LNCAP (cell line): ENCODE data around the gene CFAP58.

Source experiments
- CTCF ChIP-seq: fragments of 450-650 bp; IDR thresholded peaks from 2 replicates; pipeline ENCODE4 v1.5.1; 2017; ENCODE audit warnings: mild to moderate bottlenecking

The CFAP58 gene

GRCh38 chr10:104324931-104325330 lies 28.7 kb upstream of the CFAP58 start:
- no peak for TF ChIP-seq CTCF

GRCh38 chr10:104325436-104326435 lies 27.9 kb upstream of the CFAP58 start:
- no peak for TF ChIP-seq CTCF

GRCh38 chr10:104326991-104327610 lies 26.5 kb upstream of the CFAP58 start:
- TF ChIP-seq CTCF = no peak

- TF ChIP-seq CTCF = no peak
These were observed 25.6 kb upstream of the CFAP58 start for GRCh38 chr10:104327745-104328645.

GRCh38 chr10:104328646-104328895 lies 25.1 kb upstream of the CFAP58 start:
- TF ChIP-seq CTCF = no peak

- no peak for TF ChIP-seq CTCF
These were observed 24.5 kb upstream of the CFAP58 start for GRCh38 chr10:104328896-104329710.

GRCh38 chr10:104329735-104330134 lies 23.9 kb upstream of the CFAP58 start:
- TF ChIP-seq CTCF = no peak
